ENCODE data around the gene HSF4.

GRCh38 chr16:67190041-67190440, 25.5 kb downstream of the HSF4 start, which contains the start of gene EXOC3L1:
- no peak for TF ChIP-seq CTCF (IDR thresholded peaks at IDR 0.05)
- TF ChIP-seq TCF7L2 (IDR thresholded peaks at IDR 0.05; ENCODE audit: low read depth, low read length): no peak
- TF ChIP-seq POLR2AphosphoS5 (IDR thresholded peaks at IDR 0.05; ENCODE audit: low read depth, low read length): no peak

All from Panc1 (cell line).